Lower leg skin (tissue), 4 donors: Measurements from ENCODE around the gene NR2F1. TPM values are rescaled to one million over a fixed set of nuclear protein-coding genes. Genes with fewer than 3 reads are reported as not detected.

Source experiments
- DNase-seq, 2 donors: peaks; one replicate each; pipeline ENCODE4 v3.0.0-alpha.2; 2019; ENCODE audit warnings: low spot score in 2 of 2
- H3K4me3 ChIP-seq: fragments of 200-600 bp; sonication (generic); 2 replicates; pipeline ENCODE4 v1.5.1; 2017; ENCODE audit warnings: mild to moderate bottlenecking, low read depth; ENCODE audit not compliant: poor library complexity, severe bottlenecking
- CTCF ChIP-seq, 3 donors: fragments of 450-650 bp; IDR thresholded peaks; one replicate each; pipeline ENCODE4 v1.5.1; 2016; ENCODE audit warnings: antibody characterized with exemption in 3 of 3, mild to moderate bottlenecking in 3 of 3, moderate library complexity in 2 of 3
- POLR2A ChIP-seq, 2 donors: fragments of 450-650 bp; IDR thresholded peaks; one replicate each; pipeline ENCODE4 v1.6.1; 2016 to 2017; ENCODE audit warnings: antibody characterized with exemption in 2 of 2, mild to moderate bottlenecking in 1 of 2, moderate library complexity in 1 of 2
- WGBS, 2 donors: methylation state at CpG; one replicate each; pipeline ENCODE4 v1.1.5; 2018; 5-methylcytosine and 5-hydroxymethylcytosine counted together
- intact Hi-C: fragments of 100-400 bp; cut with DNase I; formaldehyde crosslinking; loops from one replicate; pipeline ENCODE4 v1.15.0; 2023; ENCODE audit warnings: low total_unique reads
- total RNA-seq, 4 donors: library from RNA; depleted of rRNA; stranded (reverse); fragments of >200 nt; gene quantifications; one replicate each; pipeline ENCODE4 v1.1.0, GENCODE V29; 2016

Gene NR2F1
- total RNA-seq, 4 donors from 2014 or later, result 0.72 to 5.9 (median 2.7) TPM

GRCh38 chr5:93601802-93602155 is 18.8 kb downstream of the NR2F1 start:
- TF ChIP-seq POLR2A (IDR thresholded peaks at IDR 0.05) (no peak), CTCF (IDR thresholded peaks at IDR 0.05) (no peak)
- intact Hi-C loops, result no loop called here
- no peak overlapping the region for H3K4me3 ChIP-seq
- WGBS, 2 donors, result 22 to 24% methylated on average over 9 of the region's 9 CpGs
- no peak for DNase-seq

- DNase-seq, result no peak
- intact Hi-C loops, result no loop called here
- no peak for TF ChIP-seq CTCF (IDR thresholded peaks at IDR 0.05)
- WGBS, 2 donors, result 34 to 38% methylated on average over 39 of the region's 39 CpGs
- no peak overlapping the region for H3K4me3 ChIP-seq
These were observed 19.4 kb downstream of the NR2F1 start for GRCh38 chr5:93602241-93603077.

GRCh38 chr5:93603078-93603792 is 20.2 kb downstream of the NR2F1 start:
- DNase-seq, result no peak
- TF ChIP-seq CTCF (IDR thresholded peaks at IDR 0.05) (no peak), POLR2A (IDR thresholded peaks at IDR 0.05) (no peak)
- no peak overlapping the region for H3K4me3 ChIP-seq
- 84 to 90% methylated on average over 8 of the region's 8 CpGs for WGBS, 2 donors
- intact Hi-C loops, result no loop called here

- 11 to 17% methylated on average over 32 to 50 of the region's 58 CpGs for WGBS, 2 donors
- intact Hi-C loops, result no loop called here
- no peak overlapping the region for H3K4me3 ChIP-seq
- TF ChIP-seq CTCF (IDR thresholded peaks at IDR 0.05) (no peak), POLR2A (IDR thresholded peaks at IDR 0.05) (no peak)
- DNase-seq, result no peak
These were observed 21.0 kb downstream of the NR2F1 start for GRCh38 chr5:93603793-93604643.

- intact Hi-C loops, result no loop called here
- no peak for TF ChIP-seq CTCF (IDR thresholded peaks at IDR 0.05)
- TF ChIP-seq POLR2A (IDR thresholded peaks at IDR 0.05), result no peak
- WGBS, 2 donors, result 39 to 45% methylated on average over 10 of the region's 10 CpGs
- DNase-seq, result no peak
- H3K4me3 ChIP-seq, result no peak overlapping the region
These were observed 21.9 kb downstream of the NR2F1 start for GRCh38 chr5:93604644-93605515.
